Spinal cord (tissue), 10 donors: Measurements from ENCODE around the gene COBL. TPM values are rescaled to one million over a fixed set of nuclear protein-coding genes. Genes with fewer than 3 reads are reported as not detected.

ENCODE experiments used
- DNase-seq, 6 donors: peaks; one replicate each; pipeline versions ENCODE4 v3.0.0 to v3.0.0-alpha.2; 2013 to 2015; ENCODE audit warnings: low spot score in 6 of 6, low read depth in 4 of 6
- H3K27ac ChIP-seq: one replicate; pipeline ENCODE4 v1.5.1; 2013; ENCODE audit warnings: low read depth, low read length, control low read depth
- H3K27me3 ChIP-seq: one replicate; pipeline ENCODE4 v1.6.1; 2013; ENCODE audit warnings: low read length; ENCODE audit not compliant: control insufficient read depth, insufficient read depth
- H3K36me3 ChIP-seq: one replicate; pipeline ENCODE4 v1.6.1; 2013; ENCODE audit warnings: low read length; ENCODE audit not compliant: control insufficient read depth, insufficient read depth
- H3K4me1 ChIP-seq: one replicate; pipeline ENCODE4 v1.6.1; 2013; ENCODE audit warnings: low read length; ENCODE audit not compliant: control insufficient read depth, insufficient read depth
- H3K4me3 ChIP-seq: one replicate; pipeline ENCODE4 v1.5.1; 2013; ENCODE audit warnings: low read depth, low read length, control low read depth
- H3K9me3 ChIP-seq: one replicate; pipeline ENCODE4 v1.6.1; 2013; ENCODE audit warnings: low read length; ENCODE audit not compliant: control insufficient read depth, insufficient read depth
- WGBS: methylation state at CpG from one replicate; pipeline ENCODE4 v1.1.5; 2013; ENCODE audit warnings: missing lambda C conversion rate; ENCODE audit not compliant: insufficient coverage; 5-methylcytosine and 5-hydroxymethylcytosine counted together
- polyA plus RNA-seq, 2 donors: library from polyadenylated mRNA; unstranded; fragments of 120-200 nt; gene quantifications; one replicate each; pipeline ENCODE4 v1.2.1, GENCODE V29; 2013; ENCODE audit not compliant: insufficient read length in 2 of 2
- total RNA-seq, 2 donors: library from RNA; depleted of rRNA in 1 of 2; stranded (reverse); fragments of 120-200 nt in 1 of 2; fragments of >200 nt in 1 of 2; gene quantifications; one replicate each; pipeline versions ENCODE4 v1.2.3 to v1.2.4, GENCODE V29; 2013 to 2014
- donor health status: healthy.

Gene COBL
- total and polyA plus RNA-seq, 4 donors, result 3.8 to 7.8 (median 5.1) TPM

- peaks cover 4% of the 10 kb centered on the region for H3K4me1 ChIP-seq
- H3K27me3 ChIP-seq, result no peaks in the 10 kb centered on the region
- no peak overlapping the region for H3K4me3 ChIP-seq
- 100% methylated on average over 2 of the region's 5 CpGs for WGBS
- no peak overlapping the region for H3K27ac ChIP-seq
- DNase-seq, result peak in 1 of 6 donors; percentile 39
- no peaks in the 10 kb centered on the region for H3K36me3 ChIP-seq
- H3K9me3 ChIP-seq, result no peaks in the 10 kb centered on the region
Observed at GRCh38 chr7:51069411-51070083, 247.1 kb downstream of the COBL start.

GRCh38 chr7:51068401-51068800 lies 248.2 kb downstream of the COBL start:
- Histone ChIP-seq H3K4me1 (peaks cover 4% of the 10 kb centered on the region), H3K9me3 (no peaks in the 10 kb centered on the region), H3K36me3 (no peaks in the 10 kb centered on the region), H3K27me3 (no peaks in the 10 kb centered on the region), H3K27ac (no peak overlapping the region), H3K4me3 (no peak overlapping the region)
- WGBS, result no CpG with 5 or more reads among the region's 4 CpGs
- DNase-seq, result no peak

GRCh38 chr7:51067757-51068156 lies 248.9 kb downstream of the COBL start:
- H3K4me1 ChIP-seq, result peaks cover 4% of the 10 kb centered on the region
- 14% methylated on average over 4 of the region's 7 CpGs for WGBS
- no peaks in the 10 kb centered on the region for H3K36me3 ChIP-seq
- H3K27ac ChIP-seq, result no peak overlapping the region
- no peaks in the 10 kb centered on the region for H3K27me3 ChIP-seq
- no peak overlapping the region for H3K4me3 ChIP-seq
- H3K9me3 ChIP-seq, result no peaks in the 10 kb centered on the region
- DNase-seq, result peak; percentile 31 to 89 (median 47)

- Histone ChIP-seq H3K27ac (no peak overlapping the region), H3K27me3 (no peaks in the 10 kb centered on the region), H3K4me3 (no peak overlapping the region), H3K36me3 (no peaks in the 10 kb centered on the region), H3K4me1 (peaks cover 4% of the 10 kb centered on the region), H3K9me3 (no peaks in the 10 kb centered on the region)
- no peak for DNase-seq
Observed at GRCh38 chr7:51067258-51067657, 249.4 kb downstream of the COBL start.

- H3K4me3 ChIP-seq, result no peak overlapping the region
- no peaks in the 10 kb centered on the region for H3K27me3 ChIP-seq
- DNase-seq, result no peak
- peaks cover 4% of the 10 kb centered on the region for H3K4me1 ChIP-seq
- no peaks in the 10 kb centered on the region for H3K9me3 ChIP-seq
- WGBS, result 100% methylated on average over 1 of the region's 5 CpGs
- H3K36me3 ChIP-seq, result no peaks in the 10 kb centered on the region
- no peak overlapping the region for H3K27ac ChIP-seq
Observed at GRCh38 chr7:51066405-51066882, 250.2 kb downstream of the COBL start.

GRCh38 chr7:51065766-51066165 lies 250.8 kb downstream of the COBL start:
- no peaks in the 10 kb centered on the region for H3K27me3 ChIP-seq
- WGBS, result 100% methylated on average over 4 of the region's 6 CpGs
- H3K4me1 ChIP-seq, result peaks cover 4% of the 10 kb centered on the region
- H3K4me3 ChIP-seq, result no peak overlapping the region
- H3K9me3 ChIP-seq, result no peaks in the 10 kb centered on the region
- no peaks in the 10 kb centered on the region for H3K36me3 ChIP-seq
- no peak overlapping the region for H3K27ac ChIP-seq
- DNase-seq, result no peak

- H3K36me3 ChIP-seq, result no peaks in the 10 kb centered on the region
- H3K4me1 ChIP-seq, result peaks cover 4% of the 10 kb centered on the region
- 100% methylated on average over 2 of the region's 3 CpGs for WGBS
- no peak for DNase-seq
- no peak overlapping the region for H3K27ac ChIP-seq
- no peaks in the 10 kb centered on the region for H3K27me3 ChIP-seq
- no peak overlapping the region for H3K4me3 ChIP-seq
- H3K9me3 ChIP-seq, result no peaks in the 10 kb centered on the region
Observed at GRCh38 chr7:51064688-51065087, 251.9 kb downstream of the COBL start.

- Histone ChIP-seq H3K4me3 (no peak overlapping the region), H3K27me3 (no peaks in the 10 kb centered on the region), H3K36me3 (no peaks in the 10 kb centered on the region), H3K27ac (no peak overlapping the region), H3K9me3 (no peaks in the 10 kb centered on the region), H3K4me1 (no peaks in the 10 kb centered on the region)
- no peak for DNase-seq
- WGBS, result 66% methylated on average over 9 of the region's 13 CpGs
Observed at GRCh38 chr7:51062222-51062987, 254.2 kb downstream of the COBL start.

GRCh38 chr7:51060536-51060935 lies 256.1 kb downstream of the COBL start:
- no peak overlapping the region for H3K4me3 ChIP-seq
- H3K27ac ChIP-seq, result no peak overlapping the region
- H3K36me3 ChIP-seq, result no peaks in the 10 kb centered on the region
- no peaks in the 10 kb centered on the region for H3K27me3 ChIP-seq
- 76% methylated on average over 5 of the region's 5 CpGs for WGBS
- DNase-seq, result no peak
- H3K4me1 ChIP-seq, result no peaks in the 10 kb centered on the region
- no peaks in the 10 kb centered on the region for H3K9me3 ChIP-seq
